HG02943 (cell line): ENCODE results near the gene STAT5B.
"Not testable (repeated sequence)": the region's sequence is repeated elsewhere in the genome, so short reads cannot be mapped to it uniquely, and the experiment has no call there.

ENCODE experiments used
- ATAC-seq: cut with Tn5 transposase; IDR thresholded peaks from one replicate; pipeline ENCODE4 v1.9.1; 2021; ENCODE audit warnings: mild to moderate bottlenecking, low read depth, moderate library complexity; ENCODE audit not compliant: unreplicated experiment

The STAT5B gene

GRCh38 chr17:42307362-42307927, 31.3 kb upstream of the STAT5B start:
- no peak for ATAC-seq

- ATAC-seq = no peak
These were observed 30.1 kb upstream of the STAT5B start for GRCh38 chr17:42306385-42306667.

- no peak for ATAC-seq
These were observed 29.6 kb upstream of the STAT5B start for GRCh38 chr17:42305543-42306384.

GRCh38 chr17:42305031-42305330, 28.8 kb upstream of the STAT5B start:
- ATAC-seq = not testable (repeated sequence)

GRCh38 chr17:42304187-42305030, 28.2 kb upstream of the STAT5B start:
- ATAC-seq = no peak

GRCh38 chr17:42303694-42304093, 27.5 kb upstream of the STAT5B start:
- no peak for ATAC-seq

- ATAC-seq = no peak
These were observed 24.8 kb upstream of the STAT5B start for GRCh38 chr17:42301022-42301421.

- ATAC-seq = not testable (repeated sequence)
These were observed 23.7 kb upstream of the STAT5B start for GRCh38 chr17:42299913-42300312.

GRCh38 chr17:42299361-42299760, 23.2 kb upstream of the STAT5B start:
- ATAC-seq = not testable (repeated sequence)

- ATAC-seq = not testable (repeated sequence)
These were observed 21.6 kb upstream of the STAT5B start for GRCh38 chr17:42297775-42298174.

GRCh38 chr17:42296012-42296411, 19.8 kb upstream of the STAT5B start:
- no peak for ATAC-seq

GRCh38 chr17:42294469-42295398, 18.5 kb upstream of the STAT5B start:
- no peak for ATAC-seq

- no peak for ATAC-seq
These were observed 14.9 kb upstream of the STAT5B start for GRCh38 chr17:42291129-42291528.

- ATAC-seq = no peak
These were observed 14.4 kb upstream of the STAT5B start for GRCh38 chr17:42290577-42290976.

GRCh38 chr17:42289611-42290181, 13.5 kb upstream of the STAT5B start:
- no peak for ATAC-seq

GRCh38 chr17:42288803-42289610, 12.8 kb upstream of the STAT5B start:
- ATAC-seq = no peak

- ATAC-seq = no peak
These were observed 12.0 kb upstream of the STAT5B start, which contains the start of gene STAT5A for GRCh38 chr17:42287977-42288802. TSS of gene STAT5A (plus strand) at chr17:42288498. CDS start at chr17:42289412, 914 bp downstream.

GRCh38 chr17:42287305-42287976, 11.2 kb upstream of the STAT5B start:
- ATAC-seq = no peak
